ENCODE measurements around the gene RABL6. TPM values are rescaled to one million over a fixed set of nuclear protein-coding genes. Genes with fewer than 3 reads are reported as not detected.
A peak's percentile ranks its signal among the peaks of the same experiment; 100 is the strongest.
"Not testable (repeated sequence)": the region's sequence is repeated elsewhere in the genome, so short reads cannot be mapped to it uniquely, and the experiment has no call there.

RABL6 gene
- total RNA-seq, 2 experiments from 2014 or later = 83.4 to 85.3 TPM

GRCh38 chr9:136860933-136861873, 53.5 kb downstream of the RABL6 start:
- peaks cover 10% of the 10 kb centered on the region for H3K36me3 Mint-ChIP-seq
- no peak overlapping the region for H3K4me3 Mint-ChIP-seq
- no peak for DNase-seq
- ChIA-PET POLR2A (interaction anchor here (0.8 to 1.1 kb wide), 2 partner anchors 9 to 26 kb away, joined by 3 read pairs; partner anchors contain the start of gene MAMDC4), CTCF (interaction anchor here (1.1 kb wide), 1 partner anchor 17 kb away, joined by 3 read pairs; no protein-coding TSS in a partner anchor)
- no peaks in the 10 kb centered on the region for H3K9me3 Mint-ChIP-seq
- H3K27me3 Mint-ChIP-seq = no peaks in the 10 kb centered on the region
- intact Hi-C loops (cut with micrococcal nuclease) = no loop called here
- peaks cover 15% of the 10 kb centered on the region for H3K4me1 Mint-ChIP-seq (ENCODE audit: low read depth)
- no peak overlapping the region for H3K27ac Mint-ChIP-seq

GRCh38 chr9:136861874-136862457, 54.2 kb downstream of the RABL6 start:
- peaks cover 10% of the 10 kb centered on the region for H3K36me3 Mint-ChIP-seq

GRCh38 chr9:136862849-136863622, 55.3 kb downstream of the RABL6 start:
- no peaks in the 10 kb centered on the region for H3K27me3 Mint-ChIP-seq
- POLR2A ChIA-PET = interaction anchor here (1.0 kb wide), 1 partner anchor 10 kb away, joined by 3 read pairs; no protein-coding TSS in a partner anchor
- CTCF ChIA-PET = interaction anchor here (1.1 to 1.4 kb wide), 2 partner anchors 19 to 22 kb away, joined by 3 read pairs; no protein-coding TSS in a partner anchor
- peaks cover 18% of the 10 kb centered on the region for H3K4me1 Mint-ChIP-seq (ENCODE audit: low read depth)
- H3K9me3 Mint-ChIP-seq = no peaks in the 10 kb centered on the region
- no peak overlapping the region for H3K4me3 Mint-ChIP-seq
- peaks cover 10% of the 10 kb centered on the region for H3K36me3 Mint-ChIP-seq
- intact Hi-C loops (cut with micrococcal nuclease) = no loop called here
- no peak overlapping the region for H3K27ac Mint-ChIP-seq
- no peak for DNase-seq

More at GRCh38 chr9:136861874-136862457, 54.2 kb downstream of the RABL6 start:
- H3K27me3 Mint-ChIP-seq = no peaks in the 10 kb centered on the region
- ChIA-PET POLR2A (interaction anchor here (0.8 kb wide), 1 partner anchor 10 kb away, joined by 3 read pairs; the partner anchor contains the start of gene MAMDC4), CTCF (interaction anchor here (1.1 kb wide), 1 partner anchor 18 kb away, joined by 3 read pairs; no protein-coding TSS in a partner anchor)
- no peak overlapping the region for H3K4me3 Mint-ChIP-seq
- no peaks in the 10 kb centered on the region for H3K9me3 Mint-ChIP-seq
- H3K27ac Mint-ChIP-seq = no peak overlapping the region
- DNase-seq = no peak
- peaks cover 15% of the 10 kb centered on the region for H3K4me1 Mint-ChIP-seq (ENCODE audit: low read depth)
- intact Hi-C loops (cut with micrococcal nuclease) = no loop called here

- Mint-ChIP-seq H3K4me1 (ENCODE audit: low read depth) (peaks cover 18% of the 10 kb centered on the region), H3K4me3 (no peak overlapping the region), H3K36me3 (peaks cover 10% of the 10 kb centered on the region), H3K9me3 (no peaks in the 10 kb centered on the region), H3K27me3 (no peaks in the 10 kb centered on the region), H3K27ac (peak overlapping the region; percentile 9)
- POLR2A ChIA-PET = no interaction called here
- DNase-seq = no peak
- intact Hi-C loops (cut with micrococcal nuclease) = no loop called here
- CTCF ChIA-PET = interaction anchor here (1.1 to 1.4 kb wide), 2 partner anchors 21 to 183 kb away, joined by 3 to 6 read pairs; no protein-coding TSS in a partner anchor
Observed at GRCh38 chr9:136863623-136864273, 56.0 kb downstream of the RABL6 start.

GRCh38 chr9:136865041-136865767, 57.5 kb downstream of the RABL6 start:
- peak overlapping the region; percentile 87 for H3K4me3 Mint-ChIP-seq
- H3K27ac Mint-ChIP-seq = peak overlapping the region; percentile 67
- peaks cover 10% of the 10 kb centered on the region for H3K36me3 Mint-ChIP-seq
- no peaks in the 10 kb centered on the region for H3K27me3 Mint-ChIP-seq
- no peak for DNase-seq
- intact Hi-C loops (cut with micrococcal nuclease) = no loop called here
- ChIA-PET POLR2A (no interaction called here), CTCF (interaction anchor here (0.6 kb wide), 1 partner anchor 24 kb away, joined by 3 read pairs; no protein-coding TSS in a partner anchor)
- H3K4me1 Mint-ChIP-seq (ENCODE audit: low read depth) = peaks cover 18% of the 10 kb centered on the region
- H3K9me3 Mint-ChIP-seq = no peaks in the 10 kb centered on the region

- peak overlapping the region; percentile 87 for H3K4me3 Mint-ChIP-seq
- CTCF ChIA-PET = interaction anchor here (3.1 kb wide), 1 partner anchor 23 kb away, joined by 10 read pairs; the partner anchor contains the start of gene AJM1
- no peaks in the 10 kb centered on the region for H3K27me3 Mint-ChIP-seq
- intact Hi-C loops (cut with micrococcal nuclease) = loop anchor here (1.0 kb wide), 2 partner anchors 17 to 21 kb away; partner anchors contain the start of gene TRAF2
- peak overlapping the region; percentile 67 for H3K27ac Mint-ChIP-seq
- H3K36me3 Mint-ChIP-seq = peaks cover 8% of the 10 kb centered on the region
- no peaks in the 10 kb centered on the region for H3K9me3 Mint-ChIP-seq
- no peak for DNase-seq
- H3K4me1 Mint-ChIP-seq (ENCODE audit: low read depth) = peaks cover 18% of the 10 kb centered on the region
- POLR2A ChIA-PET = interaction anchor here (0.7 to 1.0 kb wide), 3 partner anchors 9 to 36 kb away, joined by 3 to 6 read pairs (median 5); no protein-coding TSS in a partner anchor
Observed at GRCh38 chr9:136865768-136866103, 58.0 kb downstream of the RABL6 start.

- intact Hi-C loops (cut with micrococcal nuclease) = loop anchor here (1.0 kb wide), 2 partner anchors 15 to 19 kb away; partner anchors contain the start of gene TRAF2
- H3K27ac Mint-ChIP-seq, DNase-seq, H3K27me3 Mint-ChIP-seq, H3K36me3 Mint-ChIP-seq, H3K9me3 Mint-ChIP-seq: not testable (repeated sequence)
- POLR2A ChIA-PET = interaction anchor here (1.3 kb wide), 1 partner anchor 15 kb away, joined by 4 read pairs; no protein-coding TSS in a partner anchor
- peaks cover 18% of the 10 kb centered on the region for H3K4me1 Mint-ChIP-seq (ENCODE audit: low read depth)
- peak overlapping the region; percentile 67 for H3K4me3 Mint-ChIP-seq
- CTCF ChIA-PET = interaction anchor here (1.2 to 3.1 kb wide), 2 partner anchors 16 to 24 kb away, joined by 3 to 10 read pairs; partner anchors contain the start of gene AJM1
Observed at GRCh38 chr9:136866898-136867421, 59.2 kb downstream of the RABL6 start.

GRCh38 chr9:136867480-136867879, 59.7 kb downstream of the RABL6 start:
- Mint-ChIP-seq H3K4me3 (peak overlapping the region; percentile 67), H3K27ac (no peak overlapping the region), H3K9me3 (peaks cover 3% of the 10 kb centered on the region), H3K27me3 (no peaks in the 10 kb centered on the region), H3K4me1 (ENCODE audit: low read depth) (peaks cover 18% of the 10 kb centered on the region), H3K36me3 (peaks cover 6% of the 10 kb centered on the region)
- ChIA-PET POLR2A (interaction anchor here (1.3 kb wide), 1 partner anchor 14 kb away, joined by 4 read pairs; no protein-coding TSS in a partner anchor), CTCF (interaction anchor here (3.1 kb wide), 1 partner anchor 25 kb away, joined by 10 read pairs; the partner anchor contains the start of gene AJM1)
- intact Hi-C loops (cut with micrococcal nuclease) = no loop called here
- no peak for DNase-seq

- DNase-seq = no peak
- peaks cover 8% of the 10 kb centered on the region for H3K9me3 Mint-ChIP-seq
- H3K4me3 Mint-ChIP-seq = peak overlapping the region; percentile 67
- H3K36me3 Mint-ChIP-seq = peaks cover 6% of the 10 kb centered on the region
- no peak overlapping the region for H3K27ac Mint-ChIP-seq
- peaks cover 18% of the 10 kb centered on the region for H3K4me1 Mint-ChIP-seq (ENCODE audit: low read depth)
- intact Hi-C loops (cut with micrococcal nuclease) = no loop called here
- CTCF ChIA-PET = interaction anchor here (3.1 kb wide), 1 partner anchor 25 kb away, joined by 10 read pairs; the partner anchor contains the start of gene AJM1
- H3K27me3 Mint-ChIP-seq = no peaks in the 10 kb centered on the region
- POLR2A ChIA-PET = interaction anchor here (1.3 kb wide), 1 partner anchor 14 kb away, joined by 4 read pairs; no protein-coding TSS in a partner anchor
Observed at GRCh38 chr9:136867917-136868316, 60.2 kb downstream of the RABL6 start.

- intact Hi-C loops (cut with micrococcal nuclease) = no loop called here
- ChIA-PET CTCF (interaction anchor here (0.7 to 3.1 kb wide), 2 partner anchors 26 to 166 kb away, joined by 3 to 10 read pairs; partner anchors contain the start of gene AJM1), POLR2A (no interaction called here)
- Mint-ChIP-seq H3K4me3 (peak overlapping the region; percentile 20), H3K36me3 (peaks cover 4% of the 10 kb centered on the region), H3K27me3 (no peaks in the 10 kb centered on the region), H3K27ac (no peak overlapping the region), H3K4me1 (ENCODE audit: low read depth) (peaks cover 18% of the 10 kb centered on the region), H3K9me3 (peaks cover 9% of the 10 kb centered on the region)
- no peak for DNase-seq
Observed at GRCh38 chr9:136868644-136869043, 60.9 kb downstream of the RABL6 start.

All from activated CD4-positive, alpha-beta memory T cell treated with anti-CD3 and anti-CD28 coated beads for 36 hours (primary cell).